ENCODE measurements around the gene PLXNA4. TPM values are rescaled to one million over a fixed set of nuclear protein-coding genes. Genes with fewer than 3 reads are reported as not detected.

The PLXNA4 gene
- total RNA-seq, 1 experiment from 2014 or later: 0.10 TPM

DNA sequence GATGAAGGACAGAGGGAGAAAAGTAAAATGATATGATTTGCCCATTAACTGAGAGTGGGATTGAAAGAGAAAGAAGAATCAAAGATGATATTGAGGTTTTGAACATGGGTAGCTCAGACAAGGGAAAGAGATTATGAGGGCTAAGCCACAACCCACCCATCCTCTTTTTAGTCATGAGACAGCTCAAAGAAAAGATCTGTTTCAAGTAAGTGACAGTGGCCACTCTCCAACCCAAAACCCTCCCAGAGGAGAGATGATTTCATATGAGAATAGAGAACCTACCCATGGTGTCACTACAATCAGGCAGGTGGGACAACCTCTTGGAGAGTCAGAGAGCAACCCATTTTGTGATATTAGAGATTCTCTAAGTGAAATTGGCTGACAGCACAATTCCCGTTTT is 32.2 kb downstream of the PLXNA4 start:
- Histone ChIP-seq H3K4me1 (ENCODE audit: control insufficient read depth, insufficient read depth, low read length) (no peaks in the 10 kb centered on the region), H3K27me3 (ENCODE audit: control insufficient read depth, insufficient read depth, low read length) (peaks cover 14% of the 10 kb centered on the region), H3K9me3 (ENCODE audit: control insufficient read depth, insufficient read depth, low read depth, low read length) (no peaks in the 10 kb centered on the region), H3K36me3 (ENCODE audit: control insufficient read depth, insufficient read depth, low read length) (no peaks in the 10 kb centered on the region), H3K27ac (ENCODE audit: low read length) (no peak overlapping the region), H3K4me3 (ENCODE audit: low read depth in 2 of 2, low read length in 2 of 2) (no peak overlapping the region)
- ATAC-seq: no peak
- intact Hi-C loops (cut with micrococcal nuclease; ENCODE audit: unreplicated experiment): no loop called here
- BruUV-seq (replicated peaks): no TSS peak
- ChIA-PET POLR2A (no interaction called here), CTCF (no interaction called here)
- in situ Hi-C loops (cut with HindIII; ENCODE audit: low pct_unique_long_range_greater_than_20kb, low sequenced_read_pairs): no loop called here
- no peak for DNase-seq (ENCODE audit: low read depth, low spot score)
- TF ChIP-seq SIN3A (IDR thresholded peaks at IDR 0.05; ENCODE audit: borderline replicate concordance, insufficient read depth, low read depth, low read length) (no peak), POLR2AphosphoS5 (IDR thresholded peaks at IDR 0.05; ENCODE audit: low read depth, low read length) (no peak), TCF7L2 (IDR thresholded peaks at IDR 0.05; ENCODE audit: low read depth, low read length) (no peak)
- TF ChIP-seq, protein P1, sequence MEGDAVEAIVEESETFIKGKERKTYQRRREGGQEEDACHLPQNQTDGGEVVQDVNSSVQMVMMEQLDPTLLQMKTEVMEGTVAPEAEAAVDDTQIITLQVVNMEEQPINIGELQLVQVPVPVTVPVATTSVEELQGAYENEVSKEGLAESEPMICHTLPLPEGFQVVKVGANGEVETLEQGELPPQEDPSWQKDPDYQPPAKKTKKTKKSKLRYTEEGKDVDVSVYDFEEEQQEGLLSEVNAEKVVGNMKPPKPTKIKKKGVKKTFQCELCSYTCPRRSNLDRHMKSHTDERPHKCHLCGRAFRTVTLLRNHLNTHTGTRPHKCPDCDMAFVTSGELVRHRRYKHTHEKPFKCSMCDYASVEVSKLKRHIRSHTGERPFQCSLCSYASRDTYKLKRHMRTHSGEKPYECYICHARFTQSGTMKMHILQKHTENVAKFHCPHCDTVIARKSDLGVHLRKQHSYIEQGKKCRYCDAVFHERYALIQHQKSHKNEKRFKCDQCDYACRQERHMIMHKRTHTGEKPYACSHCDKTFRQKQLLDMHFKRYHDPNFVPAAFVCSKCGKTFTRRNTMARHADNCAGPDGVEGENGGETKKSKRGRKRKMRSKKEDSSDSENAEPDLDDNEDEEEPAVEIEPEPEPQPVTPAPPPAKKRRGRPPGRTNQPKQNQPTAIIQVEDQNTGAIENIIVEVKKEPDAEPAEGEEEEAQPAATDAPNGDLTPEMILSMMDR (IDR thresholded peaks at IDR 0.05): no peak
- TF ChIP-seq, protein P2, sequence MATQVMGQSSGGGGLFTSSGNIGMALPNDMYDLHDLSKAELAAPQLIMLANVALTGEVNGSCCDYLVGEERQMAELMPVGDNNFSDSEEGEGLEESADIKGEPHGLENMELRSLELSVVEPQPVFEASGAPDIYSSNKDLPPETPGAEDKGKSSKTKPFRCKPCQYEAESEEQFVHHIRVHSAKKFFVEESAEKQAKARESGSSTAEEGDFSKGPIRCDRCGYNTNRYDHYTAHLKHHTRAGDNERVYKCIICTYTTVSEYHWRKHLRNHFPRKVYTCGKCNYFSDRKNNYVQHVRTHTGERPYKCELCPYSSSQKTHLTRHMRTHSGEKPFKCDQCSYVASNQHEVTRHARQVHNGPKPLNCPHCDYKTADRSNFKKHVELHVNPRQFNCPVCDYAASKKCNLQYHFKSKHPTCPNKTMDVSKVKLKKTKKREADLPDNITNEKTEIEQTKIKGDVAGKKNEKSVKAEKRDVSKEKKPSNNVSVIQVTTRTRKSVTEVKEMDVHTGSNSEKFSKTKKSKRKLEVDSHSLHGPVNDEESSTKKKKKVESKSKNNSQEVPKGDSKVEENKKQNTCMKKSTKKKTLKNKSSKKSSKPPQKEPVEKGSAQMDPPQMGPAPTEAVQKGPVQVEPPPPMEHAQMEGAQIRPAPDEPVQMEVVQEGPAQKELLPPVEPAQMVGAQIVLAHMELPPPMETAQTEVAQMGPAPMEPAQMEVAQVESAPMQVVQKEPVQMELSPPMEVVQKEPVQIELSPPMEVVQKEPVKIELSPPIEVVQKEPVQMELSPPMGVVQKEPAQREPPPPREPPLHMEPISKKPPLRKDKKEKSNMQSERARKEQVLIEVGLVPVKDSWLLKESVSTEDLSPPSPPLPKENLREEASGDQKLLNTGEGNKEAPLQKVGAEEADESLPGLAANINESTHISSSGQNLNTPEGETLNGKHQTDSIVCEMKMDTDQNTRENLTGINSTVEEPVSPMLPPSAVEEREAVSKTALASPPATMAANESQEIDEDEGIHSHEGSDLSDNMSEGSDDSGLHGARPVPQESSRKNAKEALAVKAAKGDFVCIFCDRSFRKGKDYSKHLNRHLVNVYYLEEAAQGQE (IDR thresholded peaks at IDR 0.05; ENCODE audit: insufficient read depth in 1 of 2, low read depth in 2 of 2, low read length in 1 of 2): no peak

- no peak for ATAC-seq
- no peaks in the 10 kb centered on the region for H3K36me3 ChIP-seq (ENCODE audit: control insufficient read depth, insufficient read depth, low read length)
- ChIA-PET POLR2A (interaction anchor here (0.5 kb wide), 1 partner anchor 829 kb away, joined by 4 read pairs; no protein-coding TSS in a partner anchor), CTCF (no interaction called here)
- H3K27me3 ChIP-seq (ENCODE audit: control insufficient read depth, insufficient read depth, low read length): peaks cover 14% of the 10 kb centered on the region
- TF ChIP-seq, protein P2 (IDR thresholded peaks at IDR 0.05; ENCODE audit: insufficient read depth in 1 of 2, low read depth in 2 of 2, low read length in 1 of 2): no peak
- no peak for TF ChIP-seq SIN3A (IDR thresholded peaks at IDR 0.05; ENCODE audit: borderline replicate concordance, insufficient read depth, low read depth, low read length)
- no peak for TF ChIP-seq POLR2AphosphoS5 (IDR thresholded peaks at IDR 0.05; ENCODE audit: low read depth, low read length)
- TF ChIP-seq, protein P1 (IDR thresholded peaks at IDR 0.05): no peak
- no peak for TF ChIP-seq TCF7L2 (IDR thresholded peaks at IDR 0.05; ENCODE audit: low read depth, low read length)
- no peak overlapping the region for H3K4me3 ChIP-seq (ENCODE audit: low read depth in 2 of 2, low read length in 2 of 2)
- no peak for DNase-seq (ENCODE audit: low read depth, low spot score)
- H3K27ac ChIP-seq (ENCODE audit: low read length): no peak overlapping the region
- in situ Hi-C loops (cut with HindIII; ENCODE audit: low pct_unique_long_range_greater_than_20kb, low sequenced_read_pairs) (no loop called here), intact Hi-C loops (cut with micrococcal nuclease; ENCODE audit: unreplicated experiment) (no loop called here)
- no peaks in the 10 kb centered on the region for H3K9me3 ChIP-seq (ENCODE audit: control insufficient read depth, insufficient read depth, low read depth, low read length)
- H3K4me1 ChIP-seq (ENCODE audit: control insufficient read depth, insufficient read depth, low read length): no peaks in the 10 kb centered on the region
- no TSS peak for BruUV-seq (replicated peaks)
Observed at GRCh38 chr7:132542895-132543294, 33.4 kb downstream of the PLXNA4 start.

Data from Panc1 (cell line).